A549 (cell line): ENCODE data around the gene KCTD11.

ENCODE experiments used
- BCL3 ChIP-seq: fragments of >200 bp; sonication (Bioruptor Twin); formaldehyde crosslinking; IDR thresholded peaks from 3 replicates; pipeline ENCODE4 v1.6.1; 2016
- CBX8 ChIP-seq: fragments of 200-600 bp; sonication (generic); IDR thresholded peaks from 2 replicates; pipeline ENCODE4 v1.6.1; 2016
- CEBPB ChIP-seq, 2 experiments: fragments of >200 bp in 1 of 2; sonication (Bioruptor Twin) in 1 of 2; formaldehyde crosslinking in 1 of 2; IDR thresholded peaks; 2 replicates each; pipeline ENCODE4 v1.6.1; 2012 to 2016
- CTCF ChIP-seq: fragments of >200 bp; sonication (Bioruptor Twin); formaldehyde crosslinking; IDR thresholded peaks from 3 replicates; pipeline ENCODE4 v1.5.1; 2016
- EP300 ChIP-seq, 2 experiments: fragments of >200 bp; sonication (Bioruptor Twin); formaldehyde crosslinking; IDR thresholded peaks; 2 replicates in 1 of 2; 3 replicates in 1 of 2; pipeline ENCODE4 v1.6.1; 2016 to 2017
- GATA3 ChIP-seq: IDR thresholded peaks from 2 replicates; pipeline ENCODE4 v1.6.1; 2012; ENCODE audit warnings: borderline replicate concordance
- KDM1A ChIP-seq: fragments of 200-600 bp; sonication (generic); IDR thresholded peaks from 2 replicates; pipeline ENCODE4 v1.6.1; 2016; ENCODE audit warnings: low read depth, mild to moderate bottlenecking
- MAFK ChIP-seq: fragments of 450-650 bp; IDR thresholded peaks from 2 replicates; pipeline ENCODE4 v1.6.1; 2014; ENCODE audit not compliant: partially characterized antibody
- MAZ ChIP-seq: fragments of 150-350 bp; IDR thresholded peaks from 2 replicates; pipeline ENCODE4 v1.6.1; 2014; ENCODE audit warnings: antibody characterized with exemption, low read depth, low read length, borderline replicate concordance
- POLR2A ChIP-seq: IDR thresholded peaks from 2 replicates; pipeline ENCODE4 v1.6.1; 2012; ENCODE audit warnings: mild to moderate bottlenecking, low read length
- RFX5 ChIP-seq: fragments of 450-650 bp; IDR thresholded peaks from 2 replicates; pipeline ENCODE4 v1.7.1; 2014; ENCODE audit warnings: antibody characterized with exemption, mild to moderate bottlenecking, moderate library complexity

GRCh38 chr17:7380321-7380720 is 28.4 kb downstream of the KCTD11 start:
- TF ChIP-seq CTCF (no peak), MAZ (no peak), BCL3 (no peak), EP300 (IDR thresholded peaks at IDR 0.05) (no peak), CBX8 (no peak), POLR2A (no peak), KDM1A (no peak), RFX5 (no peak), GATA3 (no peak), MAFK (no peak), CEBPB (IDR thresholded peaks at IDR 0.05) (no peak)
